ENCODE data around the gene TFCP2L1.
"Not testable (repeated sequence)": the region's sequence is repeated elsewhere in the genome, so short reads cannot be mapped to it uniquely, and the experiment has no call there.

Gene TFCP2L1

GRCh38 chr2:121324601-121325000 lies 39.6 kb upstream of the TFCP2L1 start:
- no peak overlapping the region for H3K4me3 ChIP-seq

GRCh38 chr2:121321476-121321875 lies 36.5 kb upstream of the TFCP2L1 start:
- no peak overlapping the region for H3K4me3 ChIP-seq
- H3K27ac ChIP-seq, result no peak overlapping the region
- H3K9me3 ChIP-seq (ENCODE audit: low read depth, low read length), result no peaks in the 10 kb centered on the region
- TF ChIP-seq POLR2AphosphoS5 (IDR thresholded peaks at IDR 0.05; ENCODE audit: borderline replicate concordance, low read depth, low read length) (no peak), EZH2 (IDR thresholded peaks at IDR 0.05) (no peak), FOXP2 (optimal IDR thresholded peaks at IDR 0.05; ENCODE audit: control extremely low read depth, extremely low read length, insufficient read depth) (no peak)
- no peak for DNase-seq (ENCODE audit: low read depth, low spot score)
- no peak overlapping the region for H3K9ac ChIP-seq (ENCODE audit: insufficient read length)
- no peaks in the 10 kb centered on the region for H3K36me3 ChIP-seq (ENCODE audit: insufficient read depth, low read length)

More at GRCh38 chr2:121324601-121325000, 39.6 kb upstream of the TFCP2L1 start:
- H3K9me3 ChIP-seq (ENCODE audit: low read depth, low read length), result no peaks in the 10 kb centered on the region
- no peaks in the 10 kb centered on the region for H3K36me3 ChIP-seq (ENCODE audit: insufficient read depth, low read length)
- TF ChIP-seq EZH2 (IDR thresholded peaks at IDR 0.05) (no peak), POLR2AphosphoS5 (IDR thresholded peaks at IDR 0.05; ENCODE audit: borderline replicate concordance, low read depth, low read length) (no peak), FOXP2 (optimal IDR thresholded peaks at IDR 0.05; ENCODE audit: control extremely low read depth, extremely low read length, insufficient read depth) (no peak)
- H3K9ac ChIP-seq (ENCODE audit: insufficient read length), result no peak overlapping the region
- no peak for DNase-seq (ENCODE audit: low read depth, low spot score)
- H3K27ac ChIP-seq, result no peak overlapping the region

GRCh38 chr2:121319941-121320340 lies 34.9 kb upstream of the TFCP2L1 start:
- no peaks in the 10 kb centered on the region for H3K36me3 ChIP-seq (ENCODE audit: insufficient read depth, low read length)
- no peaks in the 10 kb centered on the region for H3K9me3 ChIP-seq (ENCODE audit: low read depth, low read length)
- no peak overlapping the region for H3K4me3 ChIP-seq
- TF ChIP-seq POLR2AphosphoS5 (IDR thresholded peaks at IDR 0.05; ENCODE audit: borderline replicate concordance, low read depth, low read length) (no peak), FOXP2 (optimal IDR thresholded peaks at IDR 0.05; ENCODE audit: control extremely low read depth, extremely low read length, insufficient read depth) (no peak), EZH2 (IDR thresholded peaks at IDR 0.05) (no peak)
- H3K27ac ChIP-seq, result no peak overlapping the region
- DNase-seq (ENCODE audit: low read depth, low spot score), result no peak
- no peak overlapping the region for H3K9ac ChIP-seq (ENCODE audit: insufficient read length)

GRCh38 chr2:121316986-121317385 lies 32.0 kb upstream of the TFCP2L1 start:
- Histone ChIP-seq H3K36me3 (ENCODE audit: insufficient read depth, low read length) (no peaks in the 10 kb centered on the region), H3K27ac (no peak overlapping the region), H3K9ac (ENCODE audit: insufficient read length) (no peak overlapping the region), H3K9me3 (ENCODE audit: low read depth, low read length) (no peaks in the 10 kb centered on the region), H3K4me3 (no peak overlapping the region)
- no peak for DNase-seq (ENCODE audit: low read depth, low spot score)
- TF ChIP-seq FOXP2 (optimal IDR thresholded peaks at IDR 0.05; ENCODE audit: control extremely low read depth, extremely low read length, insufficient read depth), result no peak
- no peak for TF ChIP-seq EZH2 (IDR thresholded peaks at IDR 0.05)
- TF ChIP-seq POLR2AphosphoS5 (IDR thresholded peaks at IDR 0.05; ENCODE audit: borderline replicate concordance, low read depth, low read length), result no peak

GRCh38 chr2:121313701-121314100 lies 28.7 kb upstream of the TFCP2L1 start:
- not testable (repeated sequence) for H3K9me3 ChIP-seq (ENCODE audit: low read depth, low read length); H3K27ac ChIP-seq; H3K9ac ChIP-seq (ENCODE audit: insufficient read length); H3K4me3 ChIP-seq; DNase-seq (ENCODE audit: low read depth, low spot score); H3K36me3 ChIP-seq (ENCODE audit: insufficient read depth, low read length)

GRCh38 chr2:121309801-121310200 lies 24.8 kb upstream of the TFCP2L1 start:
- TF ChIP-seq POLR2AphosphoS5 (IDR thresholded peaks at IDR 0.05; ENCODE audit: borderline replicate concordance, low read depth, low read length) (no peak), EZH2 (IDR thresholded peaks at IDR 0.05) (no peak), FOXP2 (optimal IDR thresholded peaks at IDR 0.05; ENCODE audit: control extremely low read depth, extremely low read length, insufficient read depth) (no peak)
- Histone ChIP-seq H3K9me3 (ENCODE audit: low read depth, low read length) (no peaks in the 10 kb centered on the region), H3K36me3 (ENCODE audit: insufficient read depth, low read length) (no peaks in the 10 kb centered on the region), H3K9ac (ENCODE audit: insufficient read length) (no peak overlapping the region), H3K4me3 (no peak overlapping the region), H3K27ac (no peak overlapping the region)
- DNase-seq (ENCODE audit: low read depth, low spot score), result no peak

GRCh38 chr2:121309323-121309722 lies 24.3 kb upstream of the TFCP2L1 start:
- DNase-seq (ENCODE audit: low read depth, low spot score), result no peak
- H3K36me3 ChIP-seq (ENCODE audit: insufficient read depth, low read length), result no peaks in the 10 kb centered on the region
- H3K27ac ChIP-seq, result no peak overlapping the region
- no peaks in the 10 kb centered on the region for H3K9me3 ChIP-seq (ENCODE audit: low read depth, low read length)
- H3K4me3 ChIP-seq, result no peak overlapping the region
- H3K9ac ChIP-seq (ENCODE audit: insufficient read length), result no peak overlapping the region
- no peak for TF ChIP-seq EZH2 (IDR thresholded peaks at IDR 0.05)
- no peak for TF ChIP-seq FOXP2 (optimal IDR thresholded peaks at IDR 0.05; ENCODE audit: control extremely low read depth, extremely low read length, insufficient read depth)
- TF ChIP-seq POLR2AphosphoS5 (IDR thresholded peaks at IDR 0.05; ENCODE audit: borderline replicate concordance, low read depth, low read length), result no peak

- TF ChIP-seq POLR2AphosphoS5 (IDR thresholded peaks at IDR 0.05; ENCODE audit: borderline replicate concordance, low read depth, low read length), result no peak
- no peak for TF ChIP-seq EZH2 (IDR thresholded peaks at IDR 0.05)
- no peak for TF ChIP-seq FOXP2 (optimal IDR thresholded peaks at IDR 0.05; ENCODE audit: control extremely low read depth, extremely low read length, insufficient read depth)
- H3K9me3 ChIP-seq (ENCODE audit: low read depth, low read length), result no peaks in the 10 kb centered on the region
- H3K27ac ChIP-seq, result no peak overlapping the region
- no peak for DNase-seq (ENCODE audit: low read depth, low spot score)
- H3K36me3 ChIP-seq (ENCODE audit: insufficient read depth, low read length), result no peaks in the 10 kb centered on the region
- no peak overlapping the region for H3K4me3 ChIP-seq
- no peak overlapping the region for H3K9ac ChIP-seq (ENCODE audit: insufficient read length)
Measured at GRCh38 chr2:121307048-121307447, 22.0 kb upstream of the TFCP2L1 start.

GRCh38 chr2:121304941-121305340 lies 19.9 kb upstream of the TFCP2L1 start:
- TF ChIP-seq POLR2AphosphoS5 (IDR thresholded peaks at IDR 0.05; ENCODE audit: borderline replicate concordance, low read depth, low read length) (no peak), FOXP2 (optimal IDR thresholded peaks at IDR 0.05; ENCODE audit: control extremely low read depth, extremely low read length, insufficient read depth) (no peak), EZH2 (IDR thresholded peaks at IDR 0.05) (no peak)
- no peaks in the 10 kb centered on the region for H3K9me3 ChIP-seq (ENCODE audit: low read depth, low read length)
- H3K4me3 ChIP-seq, result no peak overlapping the region
- H3K9ac ChIP-seq (ENCODE audit: insufficient read length), result no peak overlapping the region
- H3K27ac ChIP-seq, result no peak overlapping the region
- no peaks in the 10 kb centered on the region for H3K36me3 ChIP-seq (ENCODE audit: insufficient read depth, low read length)
- DNase-seq (ENCODE audit: low read depth, low spot score), result no peak

All from SK-N-MC (cell line).